Stromal cell of bone marrow (primary cell): ENCODE results near the gene SH3TC2.

Experiments used
- DNase-seq: peaks from one replicate; pipeline ENCODE4 v3.0.0-alpha.2; 2012; ENCODE audit warnings: low read depth

SH3TC2 gene

DNA sequence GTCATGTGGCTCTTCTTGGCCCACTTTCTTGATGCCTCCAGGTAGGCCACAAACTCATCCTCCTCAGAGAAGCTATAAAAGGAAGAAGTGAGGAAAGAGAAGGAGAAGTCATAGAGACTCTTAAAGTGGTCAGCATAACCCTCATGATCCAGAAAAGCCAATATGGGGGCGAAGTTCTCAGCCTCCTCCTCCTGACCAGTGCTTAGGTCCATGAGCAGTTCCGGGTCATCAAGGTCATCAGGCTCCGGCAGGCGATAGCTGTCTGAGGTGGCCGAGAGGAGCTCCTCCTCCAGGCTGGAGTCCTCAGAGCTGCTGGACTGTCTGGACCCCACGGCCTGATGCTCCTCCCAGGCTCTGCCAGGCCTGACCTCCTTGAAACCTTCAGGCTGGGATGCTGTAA lies 34.7 kb downstream of the SH3TC2 start:
- no peak for DNase-seq

DNA sequence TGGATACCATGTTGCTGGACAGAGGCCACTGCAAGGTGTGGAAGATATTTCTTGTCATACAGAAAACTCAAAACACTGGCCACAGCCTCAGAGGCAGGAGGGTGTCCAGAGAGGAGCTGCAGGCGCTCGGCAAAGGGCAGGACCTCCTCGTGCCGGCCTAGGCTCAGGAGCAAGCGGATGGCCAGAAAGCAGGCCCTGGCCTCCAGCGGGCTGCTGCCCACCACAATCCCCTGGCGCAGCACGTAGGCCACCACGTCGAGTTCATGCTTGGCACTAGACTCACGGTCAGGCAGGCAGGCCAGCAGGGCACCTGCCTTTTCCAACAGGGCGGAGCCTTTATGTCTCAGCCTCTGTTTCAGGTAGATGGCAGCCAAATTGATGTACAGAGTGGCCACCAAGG lies 35.2 kb downstream of the SH3TC2 start:
- DNase-seq = no peak

DNA sequence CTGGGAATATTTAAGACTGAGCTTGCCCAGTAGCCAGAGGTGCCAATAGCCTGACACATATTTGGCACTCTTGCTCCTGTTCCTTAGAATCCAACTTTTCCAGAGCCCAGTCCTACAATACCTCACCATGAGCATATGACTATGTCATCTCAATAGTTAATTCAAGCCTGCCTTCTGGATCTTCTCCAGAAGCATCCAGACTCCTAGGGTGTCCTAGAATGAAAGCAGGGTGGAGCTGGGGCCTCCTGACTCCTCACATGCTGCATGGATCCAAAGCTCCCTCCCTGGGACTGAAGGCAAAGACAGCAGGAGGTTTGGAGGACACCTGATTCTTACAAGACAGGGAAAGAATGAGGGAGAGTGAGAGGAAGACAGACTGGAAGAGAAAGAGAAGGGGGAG lies 37.9 kb downstream of the SH3TC2 start:
- DNase-seq = no peak

DNA sequence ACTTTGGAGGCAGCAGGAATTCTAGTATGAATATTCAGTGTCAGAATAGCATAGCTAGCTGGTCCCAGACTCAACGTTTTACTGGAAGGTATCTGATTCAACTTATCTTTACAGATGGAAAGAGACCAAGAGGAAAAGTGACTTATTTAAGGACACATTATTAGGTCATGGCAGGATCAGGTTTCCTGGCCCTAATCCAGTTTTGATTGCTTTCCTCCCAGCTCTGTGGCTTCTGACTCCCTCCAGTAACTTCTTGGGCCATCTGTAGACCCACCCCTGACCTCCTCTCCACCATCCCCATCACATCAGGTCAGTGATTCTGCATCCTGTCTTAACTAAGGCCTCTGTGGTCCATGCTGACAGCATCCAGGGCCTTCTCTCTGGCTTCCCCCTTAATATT lies 38.4 kb downstream of the SH3TC2 start:
- DNase-seq = no peak

DNA sequence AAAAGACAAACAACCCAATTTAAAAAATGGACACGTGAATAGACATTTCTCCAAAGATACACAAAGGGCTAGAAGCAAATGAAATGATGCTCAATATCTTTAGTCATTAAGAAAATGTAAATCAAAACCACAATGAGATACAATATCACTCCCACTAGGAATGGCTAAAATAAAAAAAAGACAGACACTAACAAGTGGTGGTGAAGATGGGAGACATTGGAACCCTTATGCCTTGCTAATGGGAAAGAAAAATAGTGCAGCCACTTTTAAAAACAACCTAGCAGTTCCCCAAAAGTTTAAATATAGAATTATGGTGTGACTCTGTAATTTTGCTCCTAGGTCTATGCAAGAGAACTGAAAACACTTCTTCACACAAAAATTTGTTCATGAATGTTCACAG lies 40.7 kb downstream of the SH3TC2 start:
- no peak for DNase-seq

DNA sequence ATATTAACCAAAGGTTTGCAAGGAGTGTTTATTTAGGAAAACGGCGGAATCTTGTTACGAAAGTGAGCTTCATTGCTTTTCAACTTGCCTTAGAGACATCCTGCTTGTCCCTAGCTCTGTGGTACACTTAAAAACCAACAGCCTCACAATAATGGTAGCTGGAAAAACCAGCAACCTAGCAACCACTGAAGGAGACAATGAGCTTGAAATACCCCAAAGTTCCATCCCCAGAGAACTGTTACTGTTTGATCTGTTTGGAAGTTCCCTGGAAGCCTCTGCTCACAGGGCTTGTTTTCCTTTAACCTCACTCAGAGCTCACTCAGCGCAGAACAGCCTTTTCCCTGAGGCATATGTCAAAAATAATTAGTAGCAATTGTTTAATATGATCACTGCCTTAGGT lies 43.2 kb downstream of the SH3TC2 start:
- DNase-seq = no peak

DNA sequence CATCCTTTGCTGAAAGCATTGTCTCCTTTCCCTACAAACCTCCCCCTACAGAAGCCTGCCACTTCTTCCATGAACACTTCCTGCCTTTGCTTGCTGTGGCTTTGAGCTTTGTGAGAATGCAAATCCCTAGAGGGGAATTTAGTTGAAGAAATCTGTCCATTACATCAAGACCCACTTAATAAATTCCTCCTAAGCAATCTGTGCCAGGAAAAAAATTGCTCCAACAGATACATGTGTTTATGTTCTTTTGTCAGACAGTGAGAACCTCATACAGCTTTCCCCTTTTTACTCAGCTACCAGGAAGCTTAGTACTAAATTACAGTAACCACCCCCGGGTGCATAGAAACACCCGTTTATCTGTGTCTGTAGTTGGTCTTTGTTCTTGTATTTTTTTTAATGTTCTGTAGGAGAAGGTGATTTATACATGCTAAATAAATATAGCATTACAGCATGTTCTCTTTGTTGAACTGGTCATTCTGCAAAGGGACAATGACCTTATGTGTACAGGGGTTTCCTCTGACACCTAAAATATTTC lies 43.9 kb downstream of the SH3TC2 start:
- DNase-seq = no peak

DNA sequence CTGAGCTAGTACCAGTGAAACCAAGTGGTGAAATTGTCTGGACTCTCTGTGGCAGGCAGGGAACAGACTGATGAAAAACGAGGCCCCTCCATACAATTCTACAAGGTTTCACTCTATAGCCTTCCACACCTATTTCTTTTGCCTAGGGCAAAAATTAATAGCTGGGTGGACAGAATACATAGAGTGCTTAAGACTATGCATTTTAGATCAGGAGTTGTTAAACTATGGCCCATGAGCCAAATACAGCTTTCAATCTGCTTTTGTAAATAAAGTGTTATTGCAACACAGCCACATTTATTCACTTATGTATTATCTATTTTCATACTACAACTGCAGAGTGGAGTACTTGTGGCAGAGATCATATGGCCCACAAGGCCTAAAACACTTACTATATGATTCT lies 45.2 kb downstream of the SH3TC2 start:
- DNase-seq = no peak

DNA sequence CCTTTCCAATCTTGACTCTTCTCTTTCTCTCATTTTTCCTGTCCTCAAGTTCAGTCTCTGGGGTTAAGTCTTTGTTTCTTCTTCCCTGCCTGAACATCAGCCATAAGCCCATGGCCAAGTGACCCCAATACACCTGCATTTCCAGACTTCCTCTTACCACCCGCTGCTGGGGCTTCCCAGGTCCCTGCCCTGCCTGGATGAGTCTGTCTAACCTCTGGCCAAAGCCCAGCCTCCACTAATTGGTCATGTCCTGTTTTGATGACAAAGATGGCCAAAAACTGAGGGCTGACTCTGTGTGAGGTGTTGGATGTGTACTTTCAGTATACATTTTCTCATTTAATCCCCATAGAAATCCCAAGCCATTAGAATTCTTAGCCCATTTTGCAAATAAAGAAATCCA lies 47.3 kb downstream of the SH3TC2 start:
- no peak for DNase-seq

DNA sequence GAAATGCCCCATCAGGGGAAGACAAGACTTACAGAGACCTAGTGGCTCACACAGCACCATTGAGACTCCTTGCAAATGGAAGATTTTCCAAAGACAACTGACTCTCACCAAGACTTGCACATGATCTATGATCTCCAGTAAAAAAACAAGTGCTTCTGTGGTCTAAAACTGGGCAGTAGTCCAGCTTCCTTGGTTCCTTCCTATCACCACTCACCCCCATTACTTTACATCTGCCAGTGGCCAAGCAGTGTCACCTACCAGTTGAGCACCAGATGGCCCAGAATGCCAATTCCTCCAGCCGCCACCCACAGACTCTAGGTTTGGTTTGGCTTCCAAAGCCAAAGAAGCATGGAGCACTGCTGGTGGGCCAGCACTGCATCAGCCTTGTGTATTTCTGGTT lies 47.7 kb downstream of the SH3TC2 start:
- no peak for DNase-seq

DNA sequence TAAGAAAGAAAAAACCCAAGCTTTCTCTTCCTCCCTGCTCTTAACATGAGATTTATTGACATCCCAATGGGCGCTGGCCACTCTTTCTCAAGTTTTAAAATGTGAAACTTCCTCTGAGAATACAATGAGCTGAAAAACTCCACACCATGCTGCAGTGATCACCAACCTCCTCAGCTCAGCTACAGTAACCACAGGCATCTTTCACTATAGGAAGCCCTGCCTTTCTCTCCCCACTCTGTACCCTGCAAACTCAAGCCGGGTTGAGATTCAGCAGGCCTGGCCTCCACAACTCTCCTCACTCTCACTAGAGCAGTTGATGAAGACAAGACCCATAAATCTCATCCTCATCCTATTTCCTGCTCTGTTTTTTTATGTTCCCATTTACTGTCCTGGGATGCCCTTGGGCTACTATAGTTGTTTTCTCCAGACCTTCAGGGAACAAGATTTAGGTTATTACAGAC lies 48.3 kb downstream of the SH3TC2 start:
- no peak for DNase-seq

DNA sequence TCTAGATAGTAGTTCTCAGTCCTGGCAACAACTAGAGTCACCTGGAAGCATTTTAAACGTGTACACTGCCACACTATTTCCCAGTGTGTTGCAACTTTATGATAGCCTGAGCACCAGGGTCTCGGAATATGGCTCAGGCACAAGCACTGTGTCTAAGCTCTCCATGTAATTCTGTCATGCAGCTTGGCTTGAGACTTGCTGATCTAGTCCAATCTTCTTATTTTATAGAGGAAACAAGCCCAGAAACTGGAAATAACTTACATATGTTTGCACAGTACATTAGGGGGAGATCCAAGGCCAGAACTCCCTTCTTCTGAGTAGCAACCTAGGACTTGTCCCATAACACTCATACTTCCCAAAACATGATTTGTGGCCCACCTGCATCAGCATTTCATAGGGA lies 49.1 kb downstream of the SH3TC2 start:
- DNase-seq = no peak

DNA sequence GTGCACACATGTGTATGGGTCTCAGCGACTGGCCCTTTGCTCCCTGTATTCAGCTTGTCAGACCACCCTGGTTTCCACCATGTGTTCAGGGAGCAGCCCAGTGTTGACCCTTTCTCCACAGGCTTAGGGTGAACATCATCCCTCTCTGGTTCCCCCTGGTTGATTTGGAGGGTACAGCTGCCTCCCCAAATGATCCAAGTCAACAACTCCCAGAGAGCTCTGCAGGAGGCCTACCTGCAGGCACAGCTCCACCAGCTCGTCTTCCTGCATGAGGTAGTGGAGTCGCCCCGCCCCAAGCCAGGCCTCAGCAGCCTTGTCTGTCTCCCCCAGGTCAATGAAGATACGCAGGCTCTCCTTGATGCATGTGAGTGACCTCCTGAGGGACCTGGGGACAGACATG lies 50.5 kb downstream of the SH3TC2 start:
- DNase-seq = no peak

DNA sequence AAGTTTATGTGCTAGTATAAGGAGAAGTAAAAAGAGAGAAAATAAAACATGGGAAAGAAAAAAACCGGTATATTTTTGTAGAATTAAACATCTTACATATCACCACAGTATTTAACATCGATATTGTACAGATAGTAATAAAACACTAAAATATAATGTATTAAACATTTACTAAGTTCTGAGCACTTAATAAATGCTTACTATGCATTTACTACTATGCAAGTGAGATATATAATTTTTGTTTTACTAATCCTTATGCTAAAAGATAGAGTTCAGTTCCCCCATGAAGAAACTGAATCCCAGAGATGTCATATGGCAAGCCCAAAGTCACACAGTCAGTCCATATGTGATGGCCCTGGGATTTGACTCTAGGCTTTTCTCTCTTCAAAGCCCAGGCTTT lies 51.1 kb downstream of the SH3TC2 start:
- no peak for DNase-seq

DNA sequence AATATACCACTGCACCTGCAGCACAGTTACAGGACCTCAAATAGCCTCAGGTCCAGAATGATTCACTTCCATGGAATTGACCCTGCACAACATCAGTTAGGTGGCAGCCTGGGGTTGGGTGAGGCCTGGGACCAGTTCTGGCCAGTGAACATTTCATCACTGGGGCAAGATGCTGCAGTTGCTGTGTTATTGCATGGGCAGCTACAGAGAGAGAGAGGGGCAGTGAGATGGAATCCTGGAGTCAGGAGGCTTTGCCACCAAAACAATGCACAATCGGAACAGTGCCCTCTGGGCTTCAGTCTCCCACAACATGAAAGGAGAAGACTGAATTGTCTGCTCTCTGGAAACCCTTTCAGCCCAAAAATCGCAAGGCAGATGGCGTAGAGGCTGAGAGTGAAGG lies 51.8 kb downstream of the SH3TC2 start:
- no peak for DNase-seq

DNA sequence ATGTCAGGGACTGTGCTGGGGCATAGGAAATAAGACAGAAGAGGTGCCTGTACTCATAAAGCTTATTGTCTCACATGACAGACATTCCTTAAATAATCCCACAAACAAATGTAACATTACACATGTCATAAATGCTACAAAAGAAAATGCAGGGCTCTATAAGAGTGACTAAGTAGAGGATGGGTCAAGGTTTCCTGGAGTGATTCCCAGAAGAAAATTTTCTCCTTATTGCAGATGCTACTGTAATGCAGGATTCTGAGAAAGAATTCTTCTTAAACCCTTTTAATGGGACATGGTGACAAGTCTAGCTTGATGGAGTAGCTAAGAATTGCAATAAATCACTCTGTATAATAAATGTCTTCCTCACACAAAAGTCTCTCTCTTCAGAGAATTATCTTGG lies 55.7 kb downstream of the SH3TC2 start:
- DNase-seq = no peak

DNA sequence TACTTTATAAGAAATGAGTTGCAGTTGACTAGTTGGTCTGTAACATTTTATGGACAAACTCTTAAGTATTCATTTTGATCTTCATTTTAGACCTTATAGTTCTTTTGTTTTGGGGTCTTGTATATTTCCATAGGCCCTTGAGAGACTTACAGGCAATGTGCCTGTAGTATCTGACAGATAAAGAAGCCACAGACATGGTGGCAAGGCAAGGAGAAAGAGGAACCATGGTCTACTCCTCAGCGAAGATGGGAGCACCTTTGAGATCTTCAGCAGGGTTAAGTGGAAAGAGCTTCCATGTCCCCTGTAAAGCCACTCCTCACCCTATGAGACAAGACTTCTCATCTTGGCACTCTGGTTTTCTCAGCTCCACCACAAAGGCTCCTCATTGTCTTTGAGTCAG lies 56.4 kb downstream of the SH3TC2 start:
- DNase-seq = no peak

DNA sequence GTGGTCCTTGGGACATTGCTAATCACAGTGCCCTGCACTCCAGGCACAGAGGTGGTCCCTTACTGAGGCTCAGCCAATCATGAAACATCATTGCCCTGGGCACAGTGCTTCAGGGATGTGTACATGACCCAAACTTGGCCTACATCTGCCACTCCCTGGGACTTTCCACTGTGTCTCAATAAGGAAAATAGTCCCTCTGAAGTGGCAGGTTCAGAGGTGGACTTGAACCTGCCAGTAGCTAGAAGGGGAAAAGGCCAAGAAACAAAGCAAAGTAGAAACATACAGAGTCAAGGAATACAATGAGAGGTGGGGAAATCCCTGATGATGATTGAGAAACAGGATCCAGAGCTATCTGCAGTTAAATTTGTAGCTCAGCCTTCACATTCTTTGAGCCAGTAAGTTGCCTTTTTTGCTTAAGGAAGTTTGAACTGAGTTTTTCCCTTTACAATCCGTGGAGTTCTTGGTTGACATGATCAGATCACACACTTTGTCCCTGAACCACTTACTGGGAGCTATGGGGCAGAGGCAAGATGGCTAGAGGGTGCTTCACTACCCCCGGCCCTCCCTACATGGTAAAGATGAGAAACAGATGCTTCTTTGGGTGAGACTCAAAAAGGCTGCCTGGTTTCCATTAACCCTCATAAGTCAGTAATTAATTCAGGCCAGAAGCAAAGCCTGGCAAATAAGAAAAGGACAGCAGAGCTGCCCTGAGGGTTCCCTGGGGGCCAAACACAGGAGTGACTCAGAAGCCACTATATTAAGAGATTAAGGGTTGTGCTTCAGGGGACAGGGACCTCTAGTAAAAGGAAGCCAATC lies 57.6 kb downstream of the SH3TC2 start:
- DNase-seq = no peak

DNA sequence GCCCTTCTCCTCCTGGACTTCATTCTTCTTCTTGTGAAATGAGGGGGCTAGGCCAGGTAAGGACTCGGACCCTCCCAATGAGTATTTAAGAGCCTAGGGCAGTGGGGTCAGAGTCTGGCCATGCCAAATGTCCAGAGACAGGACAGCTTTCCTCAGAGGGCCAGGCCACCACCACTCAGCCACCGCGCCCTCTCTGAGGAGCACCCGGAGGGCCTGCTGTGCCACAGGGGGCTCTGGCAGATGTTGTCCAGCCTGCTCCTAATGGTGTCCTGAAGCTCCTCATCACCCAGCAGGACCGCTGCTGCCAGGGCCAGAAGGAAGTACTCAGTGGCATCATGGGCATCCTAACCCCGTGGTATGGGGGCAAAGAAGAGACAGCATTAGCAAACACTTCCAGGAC lies 58.3 kb downstream of the SH3TC2 start:
- DNase-seq = no peak

DNA sequence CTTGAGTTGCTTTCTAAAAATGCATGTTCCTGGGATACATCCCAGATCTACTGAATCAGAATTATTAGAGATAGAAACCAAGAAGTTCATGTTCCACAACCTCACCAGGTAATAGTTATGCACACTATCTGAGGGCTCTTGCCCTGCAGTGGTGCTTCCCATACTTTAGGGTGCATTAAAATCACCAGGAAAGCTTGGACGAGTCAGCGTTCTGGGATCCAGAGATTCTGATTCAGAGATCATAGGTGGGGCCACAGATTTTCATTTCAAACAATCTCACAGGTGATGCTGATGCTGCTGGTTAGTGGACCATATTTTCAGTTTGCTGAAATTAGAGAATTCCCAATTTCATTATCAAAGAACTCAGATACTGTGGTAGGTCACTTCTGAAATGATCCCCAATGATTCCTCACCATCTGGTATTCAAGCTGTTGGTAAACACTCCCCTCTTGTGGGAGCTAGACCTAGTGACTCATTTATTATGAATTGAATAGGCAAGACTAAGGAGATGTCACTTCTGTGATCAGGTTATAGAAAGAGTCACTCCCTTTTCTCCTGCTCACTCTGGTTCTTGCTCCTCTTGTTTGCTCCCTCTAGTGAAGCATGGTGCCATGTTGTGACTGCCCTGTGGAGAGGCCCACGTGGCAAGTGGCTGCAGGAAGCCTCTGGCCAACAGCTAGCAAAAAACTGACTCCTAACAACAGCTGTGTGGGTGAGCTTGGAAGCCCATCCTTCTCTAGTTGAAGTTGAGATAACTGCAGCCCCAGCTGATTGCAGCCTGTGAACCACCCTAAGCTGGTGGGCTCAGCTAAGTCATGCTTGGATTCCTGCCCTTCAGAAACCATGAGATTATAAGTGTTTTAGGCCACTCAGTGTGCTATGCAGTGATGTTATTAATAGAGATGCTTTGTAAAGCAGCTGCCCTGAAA lies 59.8 kb downstream of the SH3TC2 start:
- no peak for DNase-seq

DNA sequence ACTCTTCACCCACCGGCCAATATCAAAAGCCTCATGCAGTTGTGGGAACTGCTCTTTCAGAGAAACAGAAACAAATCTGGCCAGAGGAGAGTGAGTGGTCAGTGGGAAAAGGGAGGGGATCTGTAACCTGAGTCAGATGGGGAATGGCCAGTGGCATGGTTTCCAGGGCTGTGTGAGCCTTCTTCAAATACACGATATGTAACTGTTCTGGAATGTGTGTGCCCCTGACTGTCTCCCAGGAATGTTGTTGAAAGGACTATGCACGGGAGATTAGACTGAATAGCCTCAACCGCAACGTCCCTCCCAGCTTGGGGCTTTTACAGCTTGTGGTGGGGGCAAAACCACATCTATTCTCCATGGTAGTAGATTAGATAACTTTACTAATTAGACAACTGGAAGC lies 60.8 kb downstream of the SH3TC2 start:
- peak; percentile 93 for DNase-seq

DNA sequence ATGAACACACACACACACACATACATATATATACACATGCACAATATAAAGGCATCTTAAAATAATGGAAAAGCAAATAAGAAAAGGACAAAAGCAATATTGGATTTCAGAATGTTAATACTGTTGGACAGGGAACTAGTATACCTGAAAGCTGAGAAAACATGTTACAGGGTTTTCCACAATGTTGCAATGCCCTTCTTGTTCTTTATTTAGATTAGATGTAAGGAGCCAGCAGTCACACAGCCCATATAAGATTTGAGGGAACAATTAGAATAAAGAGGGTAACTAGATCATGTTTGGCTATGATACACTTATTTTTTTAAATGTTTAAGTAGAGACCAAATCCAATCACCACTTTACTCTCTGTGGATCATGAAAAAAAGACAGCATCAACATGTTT lies 61.7 kb downstream of the SH3TC2 start:
- DNase-seq = no peak

DNA sequence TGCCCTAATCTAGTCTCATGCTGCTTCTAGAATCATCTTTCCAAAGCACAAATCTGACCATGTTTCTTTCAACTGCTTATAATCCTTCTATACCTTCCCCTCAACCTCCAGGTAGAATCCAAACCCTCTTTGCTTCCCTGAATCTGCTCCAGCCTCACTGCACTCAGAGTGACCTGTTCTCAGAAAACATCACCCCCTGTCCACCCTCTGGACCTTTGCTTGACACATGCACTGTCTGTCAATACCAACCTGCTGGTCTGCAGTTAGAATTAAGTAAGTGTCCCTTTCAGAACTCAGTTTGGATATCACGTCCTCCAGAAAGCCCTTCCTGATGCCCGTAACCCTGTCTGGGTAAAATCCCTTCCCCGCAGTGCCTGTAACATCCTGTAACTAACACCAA lies 63.1 kb downstream of the SH3TC2 start:
- no peak for DNase-seq
